HG02943 (cell line): ENCODE data around the gene PNPLA1.

Source experiments
- ATAC-seq: cut with Tn5 transposase; IDR thresholded peaks from one replicate; pipeline ENCODE4 v1.9.1; 2021; ENCODE audit warnings: mild to moderate bottlenecking, low read depth, moderate library complexity; ENCODE audit not compliant: unreplicated experiment

Gene PNPLA1

DNA sequence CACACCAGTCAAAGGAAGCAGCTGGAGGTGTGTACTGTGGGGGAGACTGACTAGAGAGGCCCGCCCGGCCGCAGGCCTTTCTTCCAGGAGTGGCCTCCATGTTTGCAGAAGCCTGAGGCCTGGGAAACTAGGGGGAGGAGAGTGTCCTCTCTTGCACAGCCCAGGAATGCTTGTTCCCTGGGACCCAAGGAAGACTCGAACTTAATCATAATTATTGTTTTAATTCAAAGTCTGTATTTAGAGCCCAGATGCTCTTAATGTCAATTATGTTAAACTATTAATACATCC, 43.7 kb downstream of the PNPLA1 start:
- ATAC-seq, result no peak

DNA sequence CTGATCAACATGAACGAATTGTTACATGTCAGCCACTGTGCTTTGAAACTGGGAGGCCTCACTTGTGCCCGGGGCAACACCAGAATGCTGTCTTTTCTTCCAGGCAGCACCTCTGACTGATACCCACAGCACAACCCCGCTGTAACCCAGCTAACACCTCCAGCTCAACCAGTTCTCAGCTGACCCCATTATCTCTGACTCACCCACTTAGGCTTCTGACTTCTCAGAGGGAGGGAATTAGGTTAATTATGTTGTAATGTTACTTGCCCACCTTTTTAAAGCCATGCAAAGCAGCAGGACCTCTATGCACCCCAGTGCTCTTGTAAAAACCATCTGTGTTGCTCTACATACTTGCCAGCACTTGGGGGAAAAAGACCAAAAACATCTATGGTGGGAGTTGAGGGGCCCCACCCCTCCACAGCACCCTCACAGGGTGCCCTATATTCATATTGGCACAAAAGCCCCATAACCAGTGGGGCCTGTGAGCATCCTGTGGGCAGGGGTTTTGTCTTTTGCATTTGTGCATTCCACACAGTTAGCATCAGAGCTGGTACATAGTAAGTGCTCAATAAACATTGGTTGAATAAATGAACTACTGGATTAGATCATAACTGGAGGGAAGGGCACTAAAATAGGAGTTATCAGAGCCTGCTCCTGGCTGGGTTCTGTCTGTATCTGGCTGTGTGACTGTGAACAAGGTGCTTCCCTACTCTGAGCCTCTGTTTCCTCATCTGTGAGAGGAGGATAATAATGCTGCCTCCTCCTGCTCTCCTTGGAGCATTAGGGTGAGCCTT, 44.6 kb downstream of the PNPLA1 start:
- ATAC-seq, result no peak

DNA sequence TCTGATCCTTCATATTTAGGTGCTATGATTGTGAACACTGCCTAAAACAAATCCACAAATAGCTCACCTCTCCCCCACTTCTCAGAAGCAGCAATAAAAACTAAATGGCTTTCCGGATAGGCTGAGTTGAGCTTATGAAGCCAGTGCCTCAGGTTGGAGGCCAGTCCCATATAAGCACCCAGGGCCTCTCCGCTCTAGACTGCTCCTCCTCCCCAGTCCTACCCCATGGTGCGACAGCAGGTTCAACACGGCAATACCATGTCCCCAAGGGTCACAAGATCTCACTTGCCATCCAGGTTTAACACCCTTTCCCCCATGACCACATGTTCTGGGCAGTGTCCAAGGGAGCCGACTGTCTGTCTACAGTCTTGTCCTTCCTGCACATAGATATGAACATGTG, 46.1 kb downstream of the PNPLA1 start:
- ATAC-seq, result no peak

- no peak for ATAC-seq
These were observed 47.8 kb downstream of the PNPLA1 start for GRCh38 chr6:36317623-36318022.

DNA sequence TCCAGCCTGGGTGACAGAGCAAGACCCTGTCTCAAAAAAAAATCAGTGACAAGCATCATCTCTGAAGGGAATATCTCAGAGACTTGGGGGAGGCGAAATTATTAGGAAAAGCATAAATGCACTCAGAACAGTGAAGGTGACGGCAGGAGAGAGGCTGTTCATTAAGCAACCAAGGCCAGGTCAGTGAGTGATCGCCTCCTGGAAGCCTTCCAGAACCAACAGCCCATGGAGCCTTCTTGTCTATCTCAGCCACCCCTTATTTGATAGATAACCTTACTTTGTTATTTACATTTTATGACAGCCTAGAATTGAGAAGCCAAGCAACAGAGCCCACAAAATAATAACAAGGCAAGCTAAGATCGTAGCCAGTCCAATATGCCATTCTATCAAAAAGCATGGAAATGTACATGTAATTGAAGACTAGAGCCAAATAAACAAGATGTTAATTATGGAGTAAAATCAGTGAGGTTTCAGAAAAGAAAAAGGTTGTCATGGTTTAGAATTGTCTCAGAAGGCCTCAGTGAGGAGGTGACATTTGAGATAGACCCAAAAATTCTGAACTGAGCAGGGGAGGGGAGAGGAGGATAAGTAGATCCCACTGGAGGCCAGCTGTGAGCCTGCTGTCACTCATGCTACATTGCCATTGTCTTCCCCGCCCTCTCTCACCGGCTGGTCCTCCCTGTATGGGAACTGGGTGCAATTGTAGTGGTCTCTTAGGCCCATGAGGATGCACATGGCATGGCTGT, 49.0 kb downstream of the PNPLA1 start:
- no peak for ATAC-seq

DNA sequence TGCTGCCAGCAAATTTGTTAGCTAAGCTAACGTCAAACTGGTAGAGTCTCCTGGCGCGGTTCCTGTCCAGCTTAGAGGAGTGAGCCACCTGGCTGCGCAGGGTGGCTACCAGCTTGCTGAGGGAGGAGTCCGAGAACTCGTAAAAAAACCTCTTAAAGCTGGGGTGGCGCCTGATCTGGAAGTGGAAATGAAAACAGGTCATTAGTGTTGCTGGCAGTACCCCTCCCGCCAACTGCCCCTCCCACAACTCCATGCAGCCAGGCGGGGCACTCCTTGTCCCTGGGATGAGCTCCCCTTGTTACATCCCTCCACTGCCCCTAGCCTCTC, 49.5 kb downstream of the PNPLA1 start:
- no peak for ATAC-seq

DNA sequence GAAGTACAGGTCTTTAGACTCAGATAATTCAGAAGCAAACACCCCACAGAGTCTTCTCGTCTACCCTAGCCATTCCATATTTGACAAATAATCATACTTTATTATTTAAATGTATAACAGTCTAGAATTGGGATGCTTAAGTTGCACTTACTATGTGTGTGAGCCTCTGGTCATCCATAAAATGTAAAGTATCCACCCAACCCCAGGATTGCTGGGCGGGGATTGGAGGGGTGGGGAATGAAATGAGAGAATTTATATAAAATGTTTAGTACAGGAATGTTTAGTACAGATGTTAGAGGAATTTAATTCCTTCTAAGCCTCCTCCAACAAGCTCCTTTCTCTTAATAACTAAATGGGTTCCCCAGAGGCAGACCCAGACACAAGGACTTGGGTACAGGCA, 50.0 kb downstream of the PNPLA1 start:
- no peak for ATAC-seq

DNA sequence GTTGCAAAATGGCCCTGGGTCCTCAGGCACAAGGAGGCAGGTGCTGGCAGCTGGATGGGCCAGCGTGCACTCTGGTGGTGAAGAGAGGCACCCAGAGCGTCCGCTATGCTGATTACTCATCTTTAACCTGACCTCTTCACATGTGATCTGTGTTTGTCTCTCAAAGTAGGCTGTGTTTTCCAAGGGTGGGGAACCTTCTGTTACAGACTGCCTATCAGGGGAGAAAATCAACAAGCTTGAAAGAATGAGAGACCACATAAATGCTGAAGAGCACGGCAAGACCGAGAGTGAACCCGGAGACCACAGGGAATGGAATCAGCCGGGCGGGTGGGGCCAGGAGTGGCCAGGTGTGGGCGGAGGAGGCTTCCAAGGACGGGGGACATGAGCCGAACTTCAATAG, 50.6 kb downstream of the PNPLA1 start:
- no peak for ATAC-seq

GRCh38 chr6:36322591-36322990, 52.7 kb downstream of the PNPLA1 start:
- ATAC-seq, result no peak

DNA sequence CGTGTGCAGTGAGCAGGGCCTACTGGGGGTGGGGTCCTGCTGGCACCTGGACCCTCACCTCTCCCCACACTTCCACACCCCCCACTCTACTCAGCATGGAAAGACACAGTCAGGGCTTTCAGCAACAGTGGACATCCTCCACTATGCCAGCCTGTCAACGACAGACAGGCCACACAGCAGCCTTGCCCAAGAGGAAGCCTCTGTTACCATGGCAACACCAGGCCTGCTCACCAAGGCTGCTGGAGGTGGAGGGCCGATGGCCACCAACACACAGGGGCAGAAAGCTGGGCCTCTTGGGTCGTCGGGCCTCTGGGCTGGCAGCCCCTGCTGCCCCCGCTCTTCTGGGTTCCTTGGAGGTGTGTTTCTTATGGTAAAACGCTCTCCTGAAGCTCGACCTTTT, 53.2 kb downstream of the PNPLA1 start:
- no peak for ATAC-seq

DNA sequence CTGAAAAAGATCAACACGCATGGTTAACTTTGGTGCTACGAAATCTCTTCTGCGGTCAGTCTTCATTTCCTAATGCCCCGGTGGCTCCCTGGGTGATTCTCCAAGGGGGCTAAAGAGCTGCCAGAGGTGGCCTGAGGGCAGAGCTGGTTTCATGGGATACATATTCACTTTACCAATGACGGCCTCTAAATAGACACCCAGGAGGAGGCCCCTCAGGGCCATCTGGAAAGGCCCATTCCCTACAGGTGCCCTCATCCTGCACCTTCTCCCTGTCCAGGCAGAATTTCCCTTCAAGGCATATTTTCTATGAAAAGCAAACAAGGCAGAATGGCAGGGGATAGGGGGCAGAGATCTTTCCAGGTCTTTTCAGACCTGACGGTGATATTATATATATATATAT, 54.3 kb downstream of the PNPLA1 start:
- ATAC-seq, result no peak

- no peak for ATAC-seq
These were observed 54.9 kb downstream of the PNPLA1 start for GRCh38 chr6:36324715-36325114.

GRCh38 chr6:36326356-36326995, 56.6 kb downstream of the PNPLA1 start:
- no peak for ATAC-seq

DNA sequence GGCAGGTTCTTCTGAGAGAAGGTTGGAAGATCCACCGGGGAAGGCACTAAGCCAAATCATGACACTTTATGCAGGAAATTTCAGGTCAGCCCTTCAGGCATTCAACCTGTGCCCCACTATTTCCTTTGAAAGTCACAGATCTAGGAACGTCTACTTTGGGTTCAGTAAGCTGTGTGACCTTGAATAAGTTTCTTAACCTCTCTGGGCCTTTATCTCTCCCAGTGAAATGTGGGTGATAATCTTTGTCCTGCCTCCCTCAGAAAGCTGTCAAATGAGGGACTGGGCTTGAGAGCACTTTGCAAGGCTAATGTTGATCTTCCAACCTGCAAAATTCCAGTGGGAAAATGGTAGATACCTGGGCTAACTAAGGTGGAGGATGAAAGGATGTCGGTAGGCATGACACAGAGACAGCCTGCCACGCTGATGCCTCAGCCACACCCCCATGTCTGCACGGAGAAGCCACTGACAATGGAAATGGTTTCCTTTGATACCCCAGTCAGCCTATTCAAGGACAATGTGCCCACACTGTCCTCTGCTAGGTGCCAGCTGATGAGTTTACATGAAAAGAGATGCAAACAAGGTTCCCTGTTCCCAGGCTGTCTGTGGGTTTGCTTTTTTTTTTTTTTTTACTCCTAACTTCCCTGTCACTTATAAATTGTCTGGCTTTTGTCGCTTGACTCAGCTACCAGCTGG, 57.5 kb downstream of the PNPLA1 start:
- no peak for ATAC-seq

- no peak for ATAC-seq
These were observed 58.0 kb downstream of the PNPLA1 start for GRCh38 chr6:36327919-36328236.

DNA sequence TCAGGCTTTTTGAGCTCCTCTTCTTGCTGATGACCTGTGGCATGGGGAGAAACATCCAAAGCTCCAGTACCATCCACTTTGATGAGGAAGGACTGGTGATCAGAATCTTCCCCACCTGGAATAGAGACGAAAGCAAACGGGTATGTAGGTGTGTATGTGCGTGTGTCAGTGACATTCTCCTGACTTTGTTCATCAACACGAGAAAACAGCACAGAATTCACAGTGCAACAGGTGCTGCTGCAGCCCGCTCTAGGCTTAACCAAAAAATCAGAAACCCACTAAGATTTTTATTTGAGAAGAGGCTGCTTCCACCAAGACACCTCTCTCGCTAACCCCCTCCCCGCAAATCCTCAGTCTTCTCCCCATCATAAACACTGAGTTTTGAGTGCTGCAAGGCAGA, 58.7 kb downstream of the PNPLA1 start:
- ATAC-seq, result no peak

DNA sequence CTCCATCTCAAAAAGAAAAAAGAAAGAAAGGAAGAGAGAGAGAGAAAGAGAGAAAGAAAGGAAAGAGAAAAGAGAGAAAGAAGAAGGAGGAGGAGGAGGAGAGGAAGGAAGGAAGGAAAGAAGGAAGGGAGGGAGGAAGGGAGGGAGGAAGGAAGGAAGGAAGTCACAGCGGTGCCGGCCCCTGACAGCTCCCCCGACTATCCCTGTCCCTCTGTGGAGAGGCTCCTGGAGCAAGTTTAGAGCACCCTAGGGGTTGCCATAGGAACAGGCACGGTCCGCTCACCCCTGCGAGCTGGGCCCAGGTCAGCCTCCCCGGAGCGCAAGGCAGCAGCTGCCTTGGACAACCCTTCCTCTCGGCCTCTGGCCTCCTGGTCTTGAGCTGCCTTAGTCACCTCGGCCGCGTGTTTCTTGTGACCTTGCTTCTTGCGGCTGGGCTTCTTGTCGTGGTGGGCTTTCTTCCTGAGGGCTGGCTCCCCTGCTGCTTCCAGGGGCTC, 60.0 kb downstream of the PNPLA1 start:
- no peak for ATAC-seq

DNA sequence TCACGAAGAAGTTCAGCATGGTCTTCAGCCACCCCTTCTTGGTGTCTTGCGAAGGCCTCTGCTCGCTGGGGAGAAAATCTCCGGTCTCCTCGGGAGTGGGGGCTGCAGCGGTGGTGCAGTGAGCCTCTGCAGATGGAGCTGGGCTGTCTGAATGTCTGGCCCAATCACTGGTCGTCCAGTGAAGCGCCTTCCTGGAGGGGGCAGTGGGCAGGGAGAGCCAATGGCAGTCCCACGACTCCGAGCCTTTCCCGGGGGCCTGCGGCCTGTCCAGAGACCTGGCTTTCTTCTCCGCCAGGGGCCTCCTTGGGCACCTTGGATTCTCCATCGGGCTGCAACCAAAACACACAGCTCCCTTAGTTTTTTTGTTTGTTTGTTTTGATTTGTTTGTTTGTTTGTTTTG, 60.5 kb downstream of the PNPLA1 start:
- ATAC-seq, result no peak

GRCh38 chr6:36331381-36331780, 61.5 kb downstream of the PNPLA1 start:
- no peak for ATAC-seq

- ATAC-seq, result no peak
These were observed 63.5 kb downstream of the PNPLA1 start for GRCh38 chr6:36333171-36333895.
